ENCODE data around the gene SMPD3. TPM values are rescaled to one million over a fixed set of nuclear protein-coding genes. Genes with fewer than 3 reads are reported as not detected.
"Not testable (repeated sequence)": the region's sequence is repeated elsewhere in the genome, so short reads cannot be mapped to it uniquely, and the experiment has no call there.

Gene SMPD3
- total RNA-seq = 100 to 1,000 TPM in 3 of 4 donors, 10 to 100 TPM in 1; 19.0 to 353 (median 206) TPM

DNA sequence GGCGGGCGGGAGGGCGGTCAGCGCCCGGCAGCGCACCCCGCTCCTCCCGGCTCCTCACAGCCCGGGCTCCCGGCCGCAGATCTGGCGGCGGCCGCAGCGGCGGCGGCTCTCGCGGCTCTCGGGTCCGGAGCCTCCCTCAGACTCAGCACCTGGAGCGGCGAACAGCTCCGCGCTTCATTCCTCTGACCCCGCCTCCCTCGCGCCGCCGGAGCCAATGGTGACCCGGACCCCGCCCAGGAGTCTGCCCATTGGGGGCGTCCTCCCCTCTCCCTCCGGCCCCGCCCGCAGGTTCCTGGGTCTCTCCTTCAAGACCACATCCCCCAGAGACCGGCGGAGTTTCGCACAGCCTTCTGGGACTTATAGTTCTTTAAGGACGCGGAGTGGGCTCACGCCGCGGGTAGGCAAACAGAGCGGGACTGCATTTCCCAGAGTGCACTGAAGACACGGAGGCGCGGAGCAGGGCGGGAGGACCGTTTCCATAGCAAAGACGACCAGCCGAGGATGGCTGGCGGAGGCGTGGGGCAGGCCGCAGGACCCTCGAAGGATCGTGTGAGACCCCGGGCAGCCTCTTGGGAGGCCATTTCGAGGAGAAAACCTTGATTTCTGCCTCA lies at the start of gene SMPD3:
Gene SMPD3, minus strand, starts transcription at position 149 of the 611 bp plus-strand sequence. CDS start 76,327 bp downstream, outside the sequence.
- no peak within 1 kb of the TSS for H3K27ac ChIP-seq
- H3K27me3 ChIP-seq = no peaks in the 10 kb centered on the region
- H3K4me3 ChIP-seq = peak within 1 kb of the TSS; percentile 46 to 73 (median 57)
- H3K9me3 ChIP-seq = no peaks in the 10 kb centered on the region
- DNase-seq = peak; percentile 98 to 99 (median 98)
- H3K4me1 ChIP-seq = peaks cover 0 to 24% (median 14%) of the 10 kb centered on the region in 4 donors
- peak; percentile 55 to 60 for TF ChIP-seq POLR2A (IDR thresholded peaks at IDR 0.05)
- peak in 3 of 6 experiments; percentile 6 to 27 (median 26) for TF ChIP-seq CTCF (IDR thresholded peaks at IDR 0.05)
- no peaks in the 10 kb centered on the region for H3K36me3 ChIP-seq

DNA sequence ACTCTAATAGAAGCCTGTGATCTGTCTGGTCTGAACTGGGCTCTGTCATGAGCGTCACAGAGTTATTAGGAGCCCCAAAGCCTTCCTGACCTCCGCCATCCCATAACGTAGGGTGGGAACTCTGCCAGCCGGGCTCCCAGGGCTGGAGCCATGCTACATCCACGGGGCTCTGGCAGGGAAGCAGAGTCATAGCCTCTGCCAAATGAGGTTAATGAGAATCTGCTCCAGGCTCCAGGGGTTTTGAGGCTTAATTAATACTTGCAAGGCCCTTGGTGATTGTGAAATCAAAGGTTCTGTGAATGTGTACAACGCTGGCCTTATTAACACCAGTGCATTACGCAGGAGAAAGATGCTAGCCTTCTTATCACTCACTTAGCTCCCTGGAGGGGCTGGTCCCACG lies 48.4 kb upstream of the SMPD3 start:
- H3K27me3 ChIP-seq = no peaks in the 10 kb centered on the region
- no peaks in the 10 kb centered on the region for H3K36me3 ChIP-seq
- H3K9me3 ChIP-seq = no peaks in the 10 kb centered on the region
- no peak overlapping the region for H3K4me3 ChIP-seq
- H3K4me1 ChIP-seq = peaks cover 0 to 14% (median 5%) of the 10 kb centered on the region in 4 donors
- TF ChIP-seq POLR2A (IDR thresholded peaks at IDR 0.05) (no peak), CTCF (IDR thresholded peaks at IDR 0.05) (no peak)
- H3K27ac ChIP-seq = no peak overlapping the region
- DNase-seq = no peak

- peak overlapping the region in 1 of 4 donors; percentile 11 for H3K27ac ChIP-seq
- H3K27me3 ChIP-seq, H3K4me3 ChIP-seq, H3K36me3 ChIP-seq, DNase-seq, H3K9me3 ChIP-seq: not testable (repeated sequence)
- H3K4me1 ChIP-seq = peaks cover 0 to 28% (median 6%) of the 10 kb centered on the region in 4 donors
These were observed 46.0 kb upstream of the SMPD3 start for GRCh38 chr16:68494261-68494660.

DNA sequence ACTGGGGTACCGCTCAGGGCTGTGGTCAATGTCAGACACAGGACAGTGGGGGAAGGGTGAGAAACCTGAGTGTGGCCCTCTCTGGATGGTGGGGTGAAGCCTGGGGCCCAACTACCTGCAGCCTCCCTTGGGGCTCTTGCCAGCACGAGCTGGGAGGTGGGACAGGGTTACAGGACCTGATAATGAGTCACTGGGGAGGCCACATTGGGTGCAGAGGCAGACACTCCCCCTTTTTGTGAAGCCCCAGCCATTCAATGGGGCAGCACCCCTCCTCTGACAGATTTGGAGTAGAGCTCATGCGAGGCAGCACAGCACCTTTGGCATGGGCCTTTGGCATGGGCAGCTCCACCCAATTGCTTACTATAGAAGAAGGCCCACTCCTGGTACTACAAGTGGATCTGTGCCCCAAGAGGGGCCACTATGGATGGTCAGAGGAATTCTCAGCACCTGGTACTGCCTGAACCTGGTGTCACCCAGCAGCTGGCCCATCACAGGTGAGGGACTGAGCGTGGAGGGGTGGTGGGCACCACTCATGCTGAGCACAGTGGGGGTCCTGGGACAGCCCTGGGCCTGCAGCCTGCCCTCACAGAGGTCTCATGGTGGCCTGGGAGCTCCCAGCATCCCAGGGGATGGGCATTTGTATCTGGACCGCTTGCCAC lies 45.2 kb upstream of the SMPD3 start:
- Histone ChIP-seq H3K27me3 (no peaks in the 10 kb centered on the region), H3K27ac (peak overlapping the region in 3 of 4 donors; percentile 66 to 95 (median 89)), H3K36me3 (no peaks in the 10 kb centered on the region), H3K9me3 (no peaks in the 10 kb centered on the region), H3K4me1 (peaks cover 0 to 28% (median 6%) of the 10 kb centered on the region in 4 donors), H3K4me3 (peak overlapping the region in 2 of 4 donors; percentile 27 to 37)
- DNase-seq = no peak
- TF ChIP-seq CTCF (IDR thresholded peaks at IDR 0.05) = no peak
- no peak for TF ChIP-seq POLR2A (IDR thresholded peaks at IDR 0.05)

DNA sequence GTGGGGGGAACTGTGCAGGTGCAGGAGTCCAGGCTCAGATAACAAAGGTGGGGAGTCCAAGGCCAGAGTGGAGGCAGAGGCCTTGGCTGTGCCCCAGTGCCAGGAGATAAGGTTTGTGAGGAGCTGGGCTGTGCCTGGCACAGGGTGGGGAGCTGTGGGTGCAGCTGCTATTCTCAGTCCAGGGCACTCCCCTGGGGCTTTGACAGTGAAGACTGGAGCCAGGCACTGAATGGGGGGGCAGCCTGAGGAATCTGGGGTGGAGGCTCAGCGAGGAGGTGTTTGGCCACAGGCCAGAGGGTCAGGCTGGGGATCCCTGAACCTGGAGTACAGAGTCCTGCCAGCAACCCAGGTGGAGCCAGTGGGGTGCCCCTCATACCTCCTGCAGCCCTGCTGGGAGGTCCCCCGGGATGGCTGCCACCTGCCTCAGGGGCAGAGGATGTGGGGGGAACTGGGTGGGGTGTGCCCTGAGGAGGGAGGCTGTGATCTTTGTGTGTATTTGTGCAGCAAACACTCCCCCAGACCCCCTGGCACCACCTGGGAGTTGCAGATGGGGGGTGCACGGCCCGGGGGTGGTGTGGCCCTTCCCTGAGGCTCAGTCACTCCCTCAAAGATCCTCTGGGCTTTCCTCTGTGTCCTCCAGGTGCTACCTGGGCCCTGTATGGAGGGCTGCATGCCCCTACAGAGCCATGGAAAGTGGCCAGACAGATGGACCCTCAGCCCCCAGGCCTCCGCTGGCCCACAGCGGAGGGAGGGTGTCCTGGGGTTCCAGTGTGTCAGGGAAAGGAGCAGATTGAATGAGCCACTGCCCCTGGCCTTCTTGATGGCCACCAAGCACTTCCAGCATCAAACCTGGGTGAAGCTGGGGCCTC lies 44.5 kb upstream of the SMPD3 start:
- Histone ChIP-seq H3K4me3 (peak overlapping the region in 2 of 4 donors; percentile 27 to 37), H3K36me3 (no peaks in the 10 kb centered on the region), H3K27ac (peak overlapping the region in 3 of 4 donors; percentile 66 to 95 (median 89)), H3K27me3 (no peaks in the 10 kb centered on the region), H3K9me3 (no peaks in the 10 kb centered on the region), H3K4me1 (peaks cover 0 to 32% (median 6%) of the 10 kb centered on the region in 4 donors)
- TF ChIP-seq POLR2A (IDR thresholded peaks at IDR 0.05) (peak; percentile 29 to 59), CTCF (IDR thresholded peaks at IDR 0.05) (no peak)
- DNase-seq = peak in 2 of 3 donors; percentile 90 to 92
